Stomach (tissue), 9 donors: ENCODE results near the gene TMEM182. TPM values are rescaled to one million over a fixed set of nuclear protein-coding genes. Genes with fewer than 3 reads are reported as not detected.

Experiments
- DNase-seq, 2 donors: peaks; one replicate each; pipeline versions ENCODE4 v3.0.0 to v3.0.0-alpha.2; 2013 to 2019
- H3K27ac ChIP-seq, 5 donors: fragments of 200-600 bp in 4 of 5; sonication (generic) in 4 of 5; one replicate each; pipeline ENCODE4 v1.5.1; 2013 to 2019; ENCODE audit warnings: mild to moderate bottlenecking in 1 of 5, moderate library complexity in 1 of 5
- H3K27me3 ChIP-seq, 3 donors: fragments of 200-600 bp; sonication (generic); one replicate each; pipeline ENCODE4 v1.5.1; 2017 to 2019; ENCODE audit warnings: mixed run types in 1 of 3
- H3K36me3 ChIP-seq, 4 donors: fragments of 200-600 bp; sonication (generic); 1 replicate in 3 of 4; 2 replicates in 1 of 4; pipeline ENCODE4 v1.5.1; 2016 to 2019
- H3K4me1 ChIP-seq, 4 donors: fragments of 200-600 bp; sonication (generic); one replicate each; pipeline ENCODE4 v1.5.1; 2016 to 2019
- H3K4me3 ChIP-seq, 4 donors: fragments of 200-600 bp; sonication (generic) in 3 of 4; one replicate each; pipeline ENCODE4 v1.5.1; 2016 to 2019; ENCODE audit warnings: mild to moderate bottlenecking in 1 of 4
- H3K9me3 ChIP-seq, 4 donors: fragments of 200-600 bp; sonication (generic); one replicate each; pipeline ENCODE4 v1.5.1; 2016 to 2019
- CTCF ChIP-seq, 7 experiments: fragments of 450-650 bp in 4 of 7; fragments of 200-600 bp in 3 of 7; sonication (generic) in 3 of 7; IDR thresholded peaks; one replicate each; pipeline ENCODE4 v1.5.1; 2016 to 2019; ENCODE audit warnings: antibody characterized with exemption in 7 of 7, control low read depth in 2 of 7, mild to moderate bottlenecking in 1 of 7
- EP300 ChIP-seq: sonication (generic); formaldehyde crosslinking; IDR thresholded peaks from one replicate; pipeline ENCODE4 v1.6.1; 2017; ENCODE audit warnings: antibody characterized with exemption
- POLR2A ChIP-seq, 4 donors: fragments of 450-650 bp; IDR thresholded peaks; one replicate each; pipeline ENCODE4 v1.6.1; 2016; ENCODE audit warnings: antibody characterized with exemption in 4 of 4, control low read depth in 2 of 4, mild to moderate bottlenecking in 1 of 4, moderate library complexity in 1 of 4
- POLR2AphosphoS5 ChIP-seq, 3 donors: sonication (generic); formaldehyde crosslinking; IDR thresholded peaks; one replicate each; pipeline ENCODE4 v1.6.1; 2016; ENCODE audit warnings: antibody characterized with exemption in 3 of 3
- WGBS, 5 donors: extraction: QIAGEN DNeasy Blood & Tissue Kit in 3 of 5; methylation state at CpG; one replicate each; pipeline versions ENCODE4 v1.1.5 to v1.1.7; 2013 to 2018; 5-methylcytosine and 5-hydroxymethylcytosine counted together
- intact Hi-C: fragments of 100-400 bp; cut with DNase I; formaldehyde crosslinking; loops from one replicate; pipeline ENCODE4 v1.15.1; 2023; ENCODE audit warnings: low total_unique reads
- polyA plus RNA-seq, 3 donors: library from polyadenylated mRNA; stranded (reverse); fragments of 200-250 nt; gene quantifications; one replicate each; pipeline ENCODE4 v1.2.3, GENCODE V29; 2013
- total RNA-seq, 5 donors: library from RNA; depleted of rRNA; stranded (reverse); fragments of >200 nt; gene quantifications; one replicate each; pipeline versions ENCODE4 v1.1.0 to v1.2.3, GENCODE V29; 2014 to 2016
- donor health status: healthy with polysubstance abuse.
- donor health status: Bipolar disorder and iron deficiency.
- donor health status: healthy.

The TMEM182 gene
- total and polyA plus RNA-seq, 8 donors, result 1.0 to 5.3 (median 2.6) TPM; not detected in 3

GRCh38 chr2:102815285-102815684 is 53.5 kb downstream of the TMEM182 start:
- peaks cover 0 to 3% (median 0%) of the 10 kb centered on the region in 4 donors for H3K36me3 ChIP-seq
- H3K9me3 ChIP-seq, result no peaks in the 10 kb centered on the region
- no peaks in the 10 kb centered on the region for H3K4me1 ChIP-seq
- intact Hi-C loops, result no loop called here
- WGBS, 5 donors, result 72 to 80% (median 75%) methylated on average over 2 of the region's 2 CpGs
- H3K4me3 ChIP-seq, result no peak overlapping the region
- no peak for DNase-seq
- TF ChIP-seq EP300 (no peak), POLR2AphosphoS5 (IDR thresholded peaks at IDR 0.05) (no peak), POLR2A (IDR thresholded peaks at IDR 0.05) (no peak), CTCF (IDR thresholded peaks at IDR 0.05) (no peak)
- no peaks in the 10 kb centered on the region for H3K27me3 ChIP-seq
- H3K27ac ChIP-seq, result no peak overlapping the region

GRCh38 chr2:102826904-102827303 is 65.1 kb downstream of the TMEM182 start:
- Histone ChIP-seq H3K4me3 (no peak overlapping the region), H3K36me3 (no peaks in the 10 kb centered on the region), H3K27ac (no peak overlapping the region), H3K9me3 (no peaks in the 10 kb centered on the region), H3K4me1 (peaks cover 0 to 11% (median 3%) of the 10 kb centered on the region in 4 donors), H3K27me3 (no peaks in the 10 kb centered on the region)
- TF ChIP-seq POLR2A (IDR thresholded peaks at IDR 0.05) (no peak), CTCF (IDR thresholded peaks at IDR 0.05) (no peak), EP300 (no peak), POLR2AphosphoS5 (IDR thresholded peaks at IDR 0.05) (no peak)
- 5 to 15% (median 9%) methylated on average over 5 of the region's 5 CpGs for WGBS, 5 donors
- peak; percentile 31 to 74 for DNase-seq
- intact Hi-C loops, result no loop called here

GRCh38 chr2:102832789-102833188 is 71.0 kb downstream of the TMEM182 start:
- Histone ChIP-seq H3K27me3 (no peaks in the 10 kb centered on the region), H3K36me3 (no peaks in the 10 kb centered on the region), H3K4me1 (no peaks in the 10 kb centered on the region), H3K27ac (no peak overlapping the region), H3K9me3 (no peaks in the 10 kb centered on the region), H3K4me3 (no peak overlapping the region)
- 70 to 88% (median 81%) methylated on average over 2 of the region's 2 CpGs for WGBS, 5 donors
- intact Hi-C loops, result no loop called here
- no peak for TF ChIP-seq EP300
- TF ChIP-seq POLR2A (IDR thresholded peaks at IDR 0.05), result no peak
- no peak for TF ChIP-seq CTCF (IDR thresholded peaks at IDR 0.05)
- no peak for TF ChIP-seq POLR2AphosphoS5 (IDR thresholded peaks at IDR 0.05)
- DNase-seq, result no peak

- H3K4me1 ChIP-seq, result peaks cover 0 to 1% (median 0%) of the 10 kb centered on the region in 4 donors
Observed at GRCh38 chr2:102834523-102835273, 72.9 kb downstream of the TMEM182 start.

More at GRCh38 chr2:102834523-102835273, 72.9 kb downstream of the TMEM182 start:
- 85 to 93% (median 92%) methylated on average over 6 of the region's 6 CpGs for WGBS, 5 donors
- Histone ChIP-seq H3K27me3 (no peaks in the 10 kb centered on the region), H3K9me3 (no peaks in the 10 kb centered on the region), H3K27ac (no peak overlapping the region), H3K36me3 (no peaks in the 10 kb centered on the region), H3K4me3 (no peak overlapping the region)
- no peak for DNase-seq
- intact Hi-C loops, result no loop called here
- TF ChIP-seq POLR2AphosphoS5 (IDR thresholded peaks at IDR 0.05) (no peak), POLR2A (IDR thresholded peaks at IDR 0.05) (no peak), CTCF (IDR thresholded peaks at IDR 0.05) (no peak), EP300 (no peak)
